Bronchial epithelial cell (primary cell): Measurements from ENCODE around the gene CRYZ. TPM values are rescaled to one million over a fixed set of nuclear protein-coding genes. Genes with fewer than 3 reads are reported as not detected.

Experiments
- DNase-seq: peaks from one replicate; pipeline ENCODE4 v3.0.0-alpha.2; 2010; ENCODE audit warnings: low read depth
- FAIRE-seq: peaks from 2 replicates; lab custom pipeline; 2011; peaks lifted over from hg19 to GRCh38; lab: Jason Lieb, UNC
- H3K27me3 ChIP-seq: 2 replicates; pipeline ENCODE4 v1.5.1; 2011; ENCODE audit warnings: low read length; ENCODE audit not compliant: control insufficient read depth, insufficient read depth
- H3K36me3 ChIP-seq: 2 replicates; pipeline ENCODE4 v1.5.1; 2011; ENCODE audit warnings: low read length; ENCODE audit not compliant: control insufficient read depth, insufficient read depth
- H3K4me3 ChIP-seq: 2 replicates; pipeline ENCODE4 v1.5.1; 2011; ENCODE audit warnings: mild to moderate bottlenecking, low read depth, low read length, control low read depth
- CTCF ChIP-seq: IDR thresholded peaks from 2 replicates; pipeline ENCODE4 v1.5.1; 2011; ENCODE audit warnings: mild to moderate bottlenecking, moderate library complexity, low read length, control low read depth, inconsistent platforms; ENCODE audit not compliant: insufficient read depth, severe bottlenecking
- total RNA-seq: library from RNA; depleted of rRNA; stranded (reverse); fragments of >200 nt; gene quantifications from 2 replicates; pipeline ENCODE4 v1.2.1, GENCODE V29; 2014

CRYZ gene
- total RNA-seq, 1 donor from 2014 or later, result 32.9 TPM

GRCh38 chr1:74713849-74714248, 19.0 kb downstream of the CRYZ start:
- FAIRE-seq, result no peak

GRCh38 chr1:74712881-74713280, 20.0 kb downstream of the CRYZ start:
- DNase-seq (no peak), FAIRE-seq (no peak)
- Histone ChIP-seq H3K4me3 (no peak overlapping the region), H3K27me3 (no peaks in the 10 kb centered on the region), H3K36me3 (no peaks in the 10 kb centered on the region)
- TF ChIP-seq CTCF, result no peak

More at GRCh38 chr1:74713849-74714248, 19.0 kb downstream of the CRYZ start:
- Histone ChIP-seq H3K4me3 (no peak overlapping the region), H3K27me3 (no peaks in the 10 kb centered on the region), H3K36me3 (no peaks in the 10 kb centered on the region)
- no peak for DNase-seq
- TF ChIP-seq CTCF, result no peak

- no peak for TF ChIP-seq CTCF
- Histone ChIP-seq H3K4me3 (no peak overlapping the region), H3K36me3 (no peaks in the 10 kb centered on the region), H3K27me3 (no peaks in the 10 kb centered on the region)
- DNase-seq (peak; percentile 7), FAIRE-seq (no peak)
Observed at GRCh38 chr1:74703386-74704182, 29.3 kb downstream of the CRYZ start.

- Histone ChIP-seq H3K36me3 (no peaks in the 10 kb centered on the region), H3K4me3 (no peak overlapping the region), H3K27me3 (no peaks in the 10 kb centered on the region)
- no peak for TF ChIP-seq CTCF
- DNase-seq (no peak), FAIRE-seq (no peak)
Observed at GRCh38 chr1:74699331-74699730, 33.5 kb downstream of the CRYZ start.

GRCh38 chr1:74697832-74698231, 35.0 kb downstream of the CRYZ start:
- Histone ChIP-seq H3K27me3 (no peaks in the 10 kb centered on the region), H3K4me3 (no peak overlapping the region), H3K36me3 (no peaks in the 10 kb centered on the region)
- FAIRE-seq (no peak), DNase-seq (no peak)
- no peak for TF ChIP-seq CTCF
